ENCODE data around the gene LIN37. TPM values are rescaled to one million over a fixed set of nuclear protein-coding genes. Genes with fewer than 3 reads are reported as not detected.

LIN37 gene
- total RNA-seq, 1 donor from 2014 or later, result 6.2 TPM

DNA sequence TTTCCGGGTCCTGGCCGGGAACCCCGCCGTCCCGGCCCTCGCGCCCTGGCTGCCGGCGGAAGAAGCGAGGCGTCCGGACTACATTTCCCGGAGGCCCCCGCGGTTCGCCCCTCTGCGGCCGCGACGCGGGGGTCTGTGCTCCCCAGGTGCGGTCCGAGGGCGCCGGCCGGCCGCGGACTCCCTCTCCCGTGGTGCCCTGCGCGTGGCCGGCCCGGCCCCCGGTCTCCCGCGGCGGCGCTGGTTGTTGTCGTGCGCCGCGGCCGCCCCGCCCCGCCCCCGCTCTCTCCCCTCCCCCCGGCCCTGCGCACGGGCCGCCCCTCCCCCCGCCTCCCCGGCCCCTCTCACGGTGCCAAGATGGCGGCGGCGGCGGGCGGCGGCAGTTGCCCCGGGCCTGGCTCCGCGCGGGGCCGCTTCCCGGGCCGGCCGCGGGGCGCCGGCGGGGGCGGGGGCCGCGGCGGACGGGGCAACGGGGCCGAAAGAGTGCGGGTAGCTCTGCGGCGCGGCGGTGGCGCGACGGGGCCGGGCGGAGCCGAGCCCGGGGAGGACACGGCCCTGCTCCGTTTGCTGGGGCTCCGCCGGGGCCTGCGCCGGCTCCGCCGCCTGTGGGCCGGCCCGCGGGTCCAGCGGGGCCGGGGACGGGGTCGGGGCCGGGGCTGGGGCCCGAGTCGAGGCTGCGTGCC is 30.6 kb upstream of the LIN37 start, which contains the start of gene KMT2B:
KMT2B (plus strand) TSS at position 339 of the 680 bp plus-strand sequence; CDS start at position 355, 16 bp downstream.
- no peak for DNase-seq
- TF ChIP-seq, protein P1, sequence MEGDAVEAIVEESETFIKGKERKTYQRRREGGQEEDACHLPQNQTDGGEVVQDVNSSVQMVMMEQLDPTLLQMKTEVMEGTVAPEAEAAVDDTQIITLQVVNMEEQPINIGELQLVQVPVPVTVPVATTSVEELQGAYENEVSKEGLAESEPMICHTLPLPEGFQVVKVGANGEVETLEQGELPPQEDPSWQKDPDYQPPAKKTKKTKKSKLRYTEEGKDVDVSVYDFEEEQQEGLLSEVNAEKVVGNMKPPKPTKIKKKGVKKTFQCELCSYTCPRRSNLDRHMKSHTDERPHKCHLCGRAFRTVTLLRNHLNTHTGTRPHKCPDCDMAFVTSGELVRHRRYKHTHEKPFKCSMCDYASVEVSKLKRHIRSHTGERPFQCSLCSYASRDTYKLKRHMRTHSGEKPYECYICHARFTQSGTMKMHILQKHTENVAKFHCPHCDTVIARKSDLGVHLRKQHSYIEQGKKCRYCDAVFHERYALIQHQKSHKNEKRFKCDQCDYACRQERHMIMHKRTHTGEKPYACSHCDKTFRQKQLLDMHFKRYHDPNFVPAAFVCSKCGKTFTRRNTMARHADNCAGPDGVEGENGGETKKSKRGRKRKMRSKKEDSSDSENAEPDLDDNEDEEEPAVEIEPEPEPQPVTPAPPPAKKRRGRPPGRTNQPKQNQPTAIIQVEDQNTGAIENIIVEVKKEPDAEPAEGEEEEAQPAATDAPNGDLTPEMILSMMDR (IDR thresholded peaks at IDR 0.05; ENCODE audit: borderline replicate concordance), result no peak
- Histone ChIP-seq H3K27me3 (ENCODE audit: low read depth) (no peaks in the 10 kb centered on the region), H3K27ac (replicated peaks) (peak within 1 kb of the TSS; percentile 95), H3K4me3 (peak within 1 kb of the TSS; percentile 96), H3K9me3 (replicated peaks) (no peaks in the 10 kb centered on the region), H3K4me1 (peaks cover 47% of the 10 kb centered on the region), H3K36me3 (peaks cover 30% of the 10 kb centered on the region)
- intact Hi-C loops (cut with micrococcal nuclease), result loop anchor here (2.0 kb wide), 1 partner anchor 21 kb away; no protein-coding TSS in a partner anchor

DNA sequence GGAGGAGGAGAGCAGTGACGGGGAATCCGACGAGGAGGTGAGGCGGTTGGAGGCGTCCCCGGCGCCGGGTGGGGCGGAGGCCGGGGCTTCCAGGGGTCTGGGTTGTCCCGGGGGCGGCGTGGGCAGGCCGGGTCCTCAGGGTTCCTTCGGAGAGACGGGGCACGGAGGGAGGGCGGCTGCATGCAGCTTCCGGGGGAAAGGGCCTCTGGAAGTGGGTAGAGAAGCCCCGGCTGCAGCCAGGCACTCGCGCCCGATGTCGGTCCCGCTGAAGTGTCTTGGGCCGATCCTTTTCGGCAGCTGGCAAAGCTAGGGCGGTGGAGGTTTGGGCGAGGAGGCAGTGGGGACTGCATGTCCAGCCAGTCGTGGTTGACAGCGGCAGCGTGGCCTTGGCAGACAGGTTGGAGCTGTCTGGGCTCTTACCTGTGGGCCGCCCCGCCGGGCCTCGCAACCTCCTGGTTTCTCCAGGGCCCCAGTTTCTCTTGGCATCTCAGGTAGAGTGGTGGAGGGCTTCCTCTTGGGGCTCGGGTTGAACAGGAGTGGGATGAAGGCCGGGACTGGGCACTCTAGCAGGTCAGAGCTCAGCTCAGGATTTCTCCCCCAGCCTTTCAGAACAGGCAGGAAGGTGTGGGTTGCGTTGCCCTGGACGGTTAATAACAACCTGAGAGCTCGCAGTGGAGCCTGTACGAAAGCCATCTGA is 29.9 kb upstream of the LIN37 start:
- DNase-seq, result peak; percentile 43
- H3K36me3 ChIP-seq, result peaks cover 37% of the 10 kb centered on the region
- TF ChIP-seq, protein P1 (IDR thresholded peaks at IDR 0.05; ENCODE audit: borderline replicate concordance), result no peak
- no peaks in the 10 kb centered on the region for H3K9me3 ChIP-seq (replicated peaks)
- peak overlapping the region; percentile 95 for H3K27ac ChIP-seq (replicated peaks)
- no peaks in the 10 kb centered on the region for H3K27me3 ChIP-seq (ENCODE audit: low read depth)
- peak overlapping the region; percentile 96 for H3K4me3 ChIP-seq
- intact Hi-C loops (cut with micrococcal nuclease), result no loop called here
- peaks cover 47% of the 10 kb centered on the region for H3K4me1 ChIP-seq

DNA sequence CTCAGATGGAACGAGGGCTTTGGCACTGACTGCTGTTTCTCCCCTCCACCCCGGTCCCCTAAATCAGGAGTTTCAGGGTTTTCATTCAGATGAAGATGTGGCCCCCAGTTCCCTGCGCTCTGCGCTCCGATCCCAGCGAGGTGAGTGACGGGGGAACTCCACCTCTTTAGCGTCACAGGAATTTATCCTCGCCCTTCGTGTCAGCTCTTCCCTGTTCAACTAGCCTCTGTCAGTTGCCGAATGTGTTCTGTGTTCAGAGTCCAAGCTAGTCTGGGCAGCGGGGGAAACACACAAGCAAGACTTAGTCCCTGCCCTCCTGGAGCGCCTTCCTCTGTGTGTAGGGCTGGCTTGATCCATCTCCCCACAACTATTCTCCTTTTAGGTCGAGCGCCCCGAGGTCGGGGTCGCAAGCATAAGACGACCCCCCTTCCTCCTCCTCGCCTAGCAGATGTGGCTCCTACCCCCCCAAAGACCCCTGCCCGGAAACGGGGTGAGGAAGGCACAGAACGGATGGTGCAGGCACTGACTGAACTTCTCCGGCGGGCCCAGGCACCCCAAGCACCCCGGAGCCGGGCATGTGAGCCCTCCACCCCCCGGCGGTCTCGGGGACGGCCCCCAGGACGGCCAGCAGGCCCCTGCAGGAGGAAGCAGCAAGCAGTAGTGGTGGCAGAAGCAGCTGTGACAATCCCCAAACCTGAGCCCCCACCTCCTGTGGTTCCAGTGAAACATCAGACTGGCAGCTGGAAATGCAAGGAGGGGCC is 28.8 kb upstream of the LIN37 start:
- H3K27me3 ChIP-seq (ENCODE audit: low read depth), result no peaks in the 10 kb centered on the region
- DNase-seq, result no peak
- intact Hi-C loops (cut with micrococcal nuclease), result no loop called here
- H3K27ac ChIP-seq (replicated peaks), result peak overlapping the region; percentile 8
- no peaks in the 10 kb centered on the region for H3K9me3 ChIP-seq (replicated peaks)
- TF ChIP-seq, protein P1 (IDR thresholded peaks at IDR 0.05; ENCODE audit: borderline replicate concordance), result no peak
- H3K36me3 ChIP-seq, result peaks cover 48% of the 10 kb centered on the region
- peaks cover 47% of the 10 kb centered on the region for H3K4me1 ChIP-seq
- peak overlapping the region; percentile 96 for H3K4me3 ChIP-seq

DNA sequence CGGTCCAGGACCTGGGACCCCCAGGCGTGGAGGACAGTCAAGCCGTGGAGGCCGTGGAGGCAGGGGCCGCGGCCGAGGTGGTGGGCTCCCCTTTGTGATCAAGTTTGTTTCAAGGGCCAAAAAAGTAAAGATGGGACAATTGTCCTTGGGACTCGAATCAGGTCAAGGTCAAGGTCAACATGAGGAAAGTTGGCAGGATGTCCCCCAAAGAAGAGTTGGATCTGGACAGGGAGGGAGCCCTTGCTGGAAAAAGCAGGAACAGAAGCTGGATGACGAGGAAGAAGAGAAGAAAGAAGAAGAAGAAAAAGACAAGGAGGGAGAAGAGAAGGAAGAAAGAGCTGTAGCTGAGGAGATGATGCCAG is 28.2 kb upstream of the LIN37 start:
- Histone ChIP-seq H3K9me3 (replicated peaks) (no peaks in the 10 kb centered on the region), H3K4me3 (no peak overlapping the region), H3K36me3 (peaks cover 53% of the 10 kb centered on the region), H3K4me1 (peaks cover 47% of the 10 kb centered on the region), H3K27me3 (ENCODE audit: low read depth) (no peaks in the 10 kb centered on the region), H3K27ac (replicated peaks) (peak overlapping the region; percentile 8)
- intact Hi-C loops (cut with micrococcal nuclease), result no loop called here
- DNase-seq, result no peak
- TF ChIP-seq, protein P1 (IDR thresholded peaks at IDR 0.05; ENCODE audit: borderline replicate concordance), result no peak

DNA sequence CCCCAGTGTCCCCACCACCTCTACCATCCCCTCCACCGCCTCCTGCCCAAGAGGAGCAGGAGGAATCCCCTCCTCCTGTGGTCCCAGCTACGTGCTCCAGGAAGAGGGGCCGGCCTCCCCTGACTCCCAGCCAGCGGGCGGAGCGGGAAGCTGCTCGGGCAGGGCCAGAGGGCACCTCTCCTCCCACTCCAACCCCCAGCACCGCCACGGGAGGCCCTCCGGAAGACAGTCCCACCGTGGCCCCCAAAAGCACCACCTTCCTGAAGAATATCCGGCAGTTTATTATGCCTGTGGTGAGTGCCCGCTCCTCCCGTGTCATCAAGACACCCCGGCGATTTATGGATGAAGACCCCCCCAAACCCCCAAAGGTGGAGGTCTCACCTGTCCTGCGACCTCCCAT is 27.7 kb upstream of the LIN37 start:
- peaks cover 42% of the 10 kb centered on the region for H3K4me1 ChIP-seq
- peaks cover 58% of the 10 kb centered on the region for H3K36me3 ChIP-seq
- H3K27me3 ChIP-seq (ENCODE audit: low read depth), result no peaks in the 10 kb centered on the region
- intact Hi-C loops (cut with micrococcal nuclease), result no loop called here
- no peak overlapping the region for H3K27ac ChIP-seq (replicated peaks)
- H3K9me3 ChIP-seq (replicated peaks), result no peaks in the 10 kb centered on the region
- DNase-seq, result no peak
- H3K4me3 ChIP-seq, result no peak overlapping the region
- TF ChIP-seq, protein P1 (IDR thresholded peaks at IDR 0.05; ENCODE audit: borderline replicate concordance), result no peak
